Hepatocyte (in vitro differentiated cells): ENCODE results near the gene KLHL5. TPM values are rescaled to one million over a fixed set of nuclear protein-coding genes. Genes with fewer than 3 reads are reported as not detected.
"Not testable (repeated sequence)": the region's sequence is repeated elsewhere in the genome, so short reads cannot be mapped to it uniquely, and the experiment has no call there.

Experiments used
- DNase-seq: peaks from one replicate; pipeline ENCODE4 v3.0.0-alpha.2; 2016; ENCODE audit warnings: low spot score
- H2AFZ ChIP-seq: fragments of 200-600 bp; sonication (generic); 2 replicates; pipeline ENCODE4 v1.6.0; 2016; ENCODE audit warnings: antibody characterized with exemption, mild to moderate bottlenecking
- H3K27ac ChIP-seq: fragments of 200-600 bp; sonication (generic); 2 replicates; pipeline ENCODE4 v1.5.1; 2016; ENCODE audit warnings: mild to moderate bottlenecking
- H3K27me3 ChIP-seq: fragments of 200-600 bp; sonication (generic); 2 replicates; pipeline ENCODE4 v1.6.1; 2016
- H3K36me3 ChIP-seq: fragments of 200-600 bp; sonication (generic); replicated peaks from 2 replicates; pipeline ENCODE4 v1.5.1; 2016; ENCODE audit warnings: low read depth; ENCODE audit not compliant: insufficient read depth
- H3K4me1 ChIP-seq: fragments of 200-600 bp; sonication (generic); 2 replicates; pipeline ENCODE4 v1.5.1; 2016; ENCODE audit warnings: mild to moderate bottlenecking, moderate library complexity; ENCODE audit not compliant: insufficient read depth
- H3K4me2 ChIP-seq: fragments of 200-600 bp; sonication (generic); 2 replicates; pipeline ENCODE4 v1.6.0; 2016
- H3K4me3 ChIP-seq: fragments of 200-600 bp; sonication (generic); 2 replicates; pipeline ENCODE4 v1.5.1; 2016; ENCODE audit warnings: mild to moderate bottlenecking
- H3K79me2 ChIP-seq: fragments of 200-600 bp; sonication (generic); 2 replicates; pipeline ENCODE4 v1.6.0; 2017; ENCODE audit warnings: mild to moderate bottlenecking
- H3K9me2 ChIP-seq: fragments of 200-600 bp; sonication (generic); replicated peaks from 2 replicates; pipeline ENCODE4 v1.6.0; 2017; ENCODE audit warnings: mild to moderate bottlenecking; ENCODE audit not compliant: insufficient read depth
- H3K9me3 ChIP-seq: fragments of 200-600 bp; sonication (generic); 2 replicates; pipeline ENCODE4 v1.5.1; 2016; ENCODE audit warnings: low read depth, mild to moderate bottlenecking
- H4K20me1 ChIP-seq: fragments of 200-600 bp; sonication (generic); 2 replicates; pipeline ENCODE4 v1.6.0; 2016; ENCODE audit warnings: mild to moderate bottlenecking; ENCODE audit not compliant: insufficient read depth, poor library complexity, severe bottlenecking
- EZH2 ChIP-seq: fragments of 200-600 bp; sonication (generic); IDR thresholded peaks from 2 replicates; pipeline ENCODE4 v1.6.1; 2016; ENCODE audit warnings: antibody characterized with exemption, mild to moderate bottlenecking, borderline replicate concordance
- EZH2phosphoT487 ChIP-seq: fragments of 200-600 bp; sonication (generic); IDR thresholded peaks from one replicate; pipeline ENCODE4 v1.6.1; 2018; ENCODE audit warnings: antibody characterized with exemption, mild to moderate bottlenecking, low read depth, moderate library complexity; ENCODE audit not compliant: unreplicated experiment, severe bottlenecking
- WGBS: methylation state at CpG from one replicate; pipeline ENCODE4 v1.1.6; 2016; ENCODE audit warnings: low lambda C conversion rate; ENCODE audit errors: missing lambda C conversion rate; 5-methylcytosine and 5-hydroxymethylcytosine counted together
- polyA plus RNA-seq: library from polyadenylated mRNA; unstranded; fragments of >200 nt; fragmentation: Nextera tagmentation; extraction: Ambion mirVana; gene quantifications from 2 replicates; pipeline ENCODE4 v1.2.1, GENCODE V29; 2016
- total RNA-seq: library from RNA; depleted of rRNA; stranded (reverse); fragments of >200 nt; gene quantifications from 2 replicates; pipeline ENCODE4 v1.2.3, GENCODE V29; 2014
- TF ChIP-seq, protein P1 (sequence below): fragments of 200-600 bp; sonication (generic); IDR thresholded peaks from 2 replicates; pipeline ENCODE4 v1.5.1; 2016; ENCODE audit warnings: antibody characterized with exemption, mild to moderate bottlenecking; ENCODE audit not compliant: poor library complexity

KLHL5 gene
- total and polyA plus RNA-seq, 2 experiments from 2014 or later = 30.2 to 58.3 TPM

DNA sequence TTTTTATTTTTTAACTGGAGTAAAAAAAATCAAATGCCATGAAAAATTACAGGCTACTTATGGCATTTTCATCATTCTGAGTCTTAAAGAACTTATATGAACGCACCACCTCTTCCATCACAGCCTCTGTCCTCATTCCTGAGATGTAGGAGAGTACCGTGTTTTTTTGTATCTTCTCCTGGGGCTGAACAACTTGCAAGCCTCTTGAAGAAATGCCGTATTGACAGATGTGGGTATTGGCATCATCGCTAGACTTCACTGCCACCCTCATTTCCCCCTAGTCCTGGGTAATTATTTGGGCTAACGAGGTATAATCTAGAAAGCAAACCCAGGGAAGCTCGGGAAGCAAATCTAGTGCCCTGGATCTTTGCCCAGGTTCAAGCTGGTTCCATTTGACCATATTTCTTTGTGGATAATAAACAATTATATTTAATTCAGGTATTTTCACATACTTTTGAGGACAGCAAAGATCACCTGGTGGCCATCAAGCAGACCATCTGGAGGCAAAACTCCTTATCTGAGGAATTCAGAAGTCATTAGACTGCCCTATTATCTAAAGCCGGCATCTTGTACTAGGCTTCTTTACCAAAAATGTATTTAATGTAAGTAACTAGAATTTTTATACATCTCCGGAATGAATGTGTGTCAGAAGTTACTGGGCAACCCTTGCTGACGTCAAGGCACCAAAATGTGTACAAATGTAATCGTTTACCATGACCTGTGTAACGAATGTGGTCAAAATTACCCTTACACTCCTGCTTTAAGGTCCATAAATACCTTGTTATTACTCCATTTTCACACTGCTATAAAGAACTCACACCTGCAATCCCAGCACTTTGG, 64.4 kb downstream of the KLHL5 start:
- H3K9me2 ChIP-seq = peaks cover 3% of the 10 kb centered on the region
- H3K36me3 ChIP-seq = no peaks in the 10 kb centered on the region
- 93% methylated on average over 11 of the region's 11 CpGs for WGBS
- DNase-seq = no peak
- H3K27me3 ChIP-seq = no peaks in the 10 kb centered on the region
- no peak overlapping the region for H3K27ac ChIP-seq
- H3K79me2 ChIP-seq = no peaks in the 10 kb centered on the region
- H3K4me3 ChIP-seq = no peak overlapping the region
- H2AFZ ChIP-seq = no peak overlapping the region
- no peak for TF ChIP-seq EZH2phosphoT487
- H3K9me3 ChIP-seq = no peaks in the 10 kb centered on the region
- no peak overlapping the region for H3K4me2 ChIP-seq
- no peaks in the 10 kb centered on the region for H3K4me1 ChIP-seq
- no peaks in the 10 kb centered on the region for H4K20me1 ChIP-seq

DNA sequence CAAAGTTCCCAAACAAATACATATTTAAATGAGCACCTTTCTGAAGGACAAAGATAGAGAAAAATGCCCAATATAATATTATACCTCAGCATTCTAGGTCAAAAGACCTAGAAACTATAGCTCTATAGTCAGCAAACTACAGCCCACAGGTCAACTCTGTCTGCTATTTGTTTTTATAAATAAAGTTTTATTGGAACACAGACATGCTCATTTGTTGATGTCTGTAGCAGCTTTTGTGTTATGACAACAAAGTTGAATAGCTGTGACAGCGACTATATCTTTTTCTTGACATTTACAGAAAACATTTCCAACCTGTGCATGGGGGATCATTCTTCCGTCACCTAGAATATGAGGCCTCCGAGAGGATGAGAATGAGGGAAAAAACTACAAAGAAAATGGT, 71.6 kb downstream of the KLHL5 start:
- Histone ChIP-seq H3K4me3 (no peak overlapping the region), H2AFZ (no peak overlapping the region), H3K27ac (no peak overlapping the region), H3K79me2 (no peaks in the 10 kb centered on the region), H3K9me2 (no peaks in the 10 kb centered on the region), H3K9me3 (no peaks in the 10 kb centered on the region), H3K4me2 (no peak overlapping the region), H4K20me1 (no peaks in the 10 kb centered on the region), H3K27me3 (no peaks in the 10 kb centered on the region), H3K36me3 (no peaks in the 10 kb centered on the region), H3K4me1 (no peaks in the 10 kb centered on the region)
- no peak for DNase-seq
- TF ChIP-seq EZH2 = no peak
- TF ChIP-seq, protein P1, sequence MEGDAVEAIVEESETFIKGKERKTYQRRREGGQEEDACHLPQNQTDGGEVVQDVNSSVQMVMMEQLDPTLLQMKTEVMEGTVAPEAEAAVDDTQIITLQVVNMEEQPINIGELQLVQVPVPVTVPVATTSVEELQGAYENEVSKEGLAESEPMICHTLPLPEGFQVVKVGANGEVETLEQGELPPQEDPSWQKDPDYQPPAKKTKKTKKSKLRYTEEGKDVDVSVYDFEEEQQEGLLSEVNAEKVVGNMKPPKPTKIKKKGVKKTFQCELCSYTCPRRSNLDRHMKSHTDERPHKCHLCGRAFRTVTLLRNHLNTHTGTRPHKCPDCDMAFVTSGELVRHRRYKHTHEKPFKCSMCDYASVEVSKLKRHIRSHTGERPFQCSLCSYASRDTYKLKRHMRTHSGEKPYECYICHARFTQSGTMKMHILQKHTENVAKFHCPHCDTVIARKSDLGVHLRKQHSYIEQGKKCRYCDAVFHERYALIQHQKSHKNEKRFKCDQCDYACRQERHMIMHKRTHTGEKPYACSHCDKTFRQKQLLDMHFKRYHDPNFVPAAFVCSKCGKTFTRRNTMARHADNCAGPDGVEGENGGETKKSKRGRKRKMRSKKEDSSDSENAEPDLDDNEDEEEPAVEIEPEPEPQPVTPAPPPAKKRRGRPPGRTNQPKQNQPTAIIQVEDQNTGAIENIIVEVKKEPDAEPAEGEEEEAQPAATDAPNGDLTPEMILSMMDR = no peak
- no peak for TF ChIP-seq EZH2phosphoT487
- 94% methylated on average over 3 of the region's 3 CpGs for WGBS

DNA sequence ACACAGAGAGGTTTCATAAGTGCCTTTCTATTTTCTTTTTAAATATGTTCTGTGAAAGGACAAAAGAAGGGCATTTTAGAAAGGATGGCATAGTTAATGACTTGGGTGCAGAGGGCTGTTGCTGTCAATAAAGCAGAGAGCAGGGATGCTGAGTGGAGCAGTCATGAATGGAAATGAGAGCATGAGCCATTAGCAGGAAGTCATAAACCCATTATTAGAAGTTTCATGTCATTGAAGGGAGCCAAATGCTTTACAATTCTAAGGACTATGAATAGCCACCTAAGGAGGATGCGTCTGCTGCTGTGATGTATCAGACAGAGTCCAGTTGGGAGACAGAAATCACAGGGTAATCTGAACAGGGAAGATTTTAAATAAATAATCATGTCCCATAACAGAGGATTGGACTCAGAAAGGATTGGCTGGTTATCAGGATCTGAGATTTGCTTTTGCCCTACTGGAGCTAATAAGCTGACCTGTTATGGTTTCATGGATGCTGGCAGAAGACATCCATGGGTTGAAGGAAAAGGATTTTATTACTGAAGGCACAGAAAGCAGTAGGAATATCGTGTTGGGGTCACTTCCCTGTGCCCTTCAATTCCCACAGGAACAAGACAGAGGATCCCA, 72.8 kb downstream of the KLHL5 start:
- Histone ChIP-seq H3K27me3 (no peaks in the 10 kb centered on the region), H3K4me3 (no peak overlapping the region), H3K9me3 (no peaks in the 10 kb centered on the region), H3K79me2 (no peaks in the 10 kb centered on the region), H3K4me1 (no peaks in the 10 kb centered on the region), H3K36me3 (no peaks in the 10 kb centered on the region), H3K4me2 (peak overlapping the region; percentile 70), H4K20me1 (no peaks in the 10 kb centered on the region), H2AFZ (no peak overlapping the region), H3K27ac (peak overlapping the region; percentile 43), H3K9me2 (no peaks in the 10 kb centered on the region)
- DNase-seq = peak; percentile 4
- TF ChIP-seq EZH2phosphoT487 (no peak), EZH2 (no peak)
- TF ChIP-seq, protein P1 = no peak
- 52% methylated on average over 2 of the region's 2 CpGs for WGBS

DNA sequence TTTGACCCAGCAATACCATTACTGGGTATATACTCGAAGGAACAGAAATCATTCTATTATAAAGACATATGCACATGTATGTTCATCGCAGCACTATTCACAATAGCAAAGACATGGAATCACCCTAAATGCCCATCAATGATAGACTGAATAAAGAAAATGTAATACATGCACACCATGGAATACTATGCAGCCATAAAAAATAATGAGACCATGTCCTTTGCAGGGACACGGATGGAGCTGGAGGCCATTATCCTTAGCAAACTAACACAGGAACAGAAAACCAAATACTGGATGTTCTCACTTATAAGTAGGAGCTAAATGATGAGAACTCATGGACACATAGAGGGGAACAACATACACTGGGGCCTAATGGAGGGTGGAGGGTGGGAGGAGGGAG, 76.2 kb downstream of the KLHL5 start:
- H3K27ac ChIP-seq, DNase-seq, H3K79me2 ChIP-seq, H3K4me2 ChIP-seq, H3K4me1 ChIP-seq, H3K9me2 ChIP-seq, H3K27me3 ChIP-seq, H3K36me3 ChIP-seq, H2AFZ ChIP-seq, H4K20me1 ChIP-seq, H3K4me3 ChIP-seq, H3K9me3 ChIP-seq: not testable (repeated sequence)
- WGBS = 96% methylated on average over 3 of the region's 3 CpGs
